Peyer's patch (tissue), 4 donors: ENCODE results near the gene KLF14.

Source experiments
- CTCF ChIP-seq, 6 experiments: fragments of 450-650 bp in 4 of 6; fragments of 200-600 bp in 2 of 6; sonication (generic) in 1 of 6; IDR thresholded peaks; one replicate each; pipeline ENCODE4 v1.5.1; 2017 to 2019; ENCODE audit warnings: antibody characterized with exemption in 6 of 6, mild to moderate bottlenecking in 3 of 6, moderate library complexity in 1 of 6
- POLR2A ChIP-seq, 2 donors: fragments of 450-650 bp; IDR thresholded peaks; one replicate each; pipeline ENCODE4 v1.5.1; 2017; ENCODE audit warnings: antibody characterized with exemption in 2 of 2, mild to moderate bottlenecking in 2 of 2, moderate library complexity in 2 of 2

DNA sequence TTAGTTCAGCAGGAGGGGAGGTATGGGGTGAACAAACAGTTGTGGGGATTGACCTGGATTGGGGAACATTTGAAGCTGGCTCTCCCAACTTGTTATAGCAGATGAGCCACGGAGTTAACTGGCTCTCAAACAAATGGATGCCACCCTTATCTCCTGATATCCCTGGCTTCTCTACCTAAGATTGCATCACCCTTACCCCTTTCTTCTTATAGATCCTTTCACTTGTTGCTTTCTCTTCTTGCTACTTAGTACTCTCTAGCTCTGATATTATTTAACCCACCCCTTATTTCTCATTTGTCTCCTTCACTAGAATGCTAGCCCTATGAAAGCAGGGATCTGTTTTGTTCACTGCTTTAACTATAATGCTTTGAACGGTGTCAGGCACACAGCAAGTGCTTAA, 22.3 kb upstream of the KLF14 start:
- no peak for TF ChIP-seq CTCF (IDR thresholded peaks at IDR 0.05)
- TF ChIP-seq POLR2A (IDR thresholded peaks at IDR 0.05): no peak
